Measurements from ENCODE around the gene TMEM132C. TPM values are rescaled to one million over a fixed set of nuclear protein-coding genes. Genes with fewer than 3 reads are reported as not detected.

The TMEM132C gene
- total RNA-seq, 1 experiment from 2014 or later: not detected

GRCh38 chr12:128726886-128727285 lies 459.9 kb downstream of the TMEM132C start:
- Mint-ChIP-seq H3K9me3 (peaks cover 79% of the 10 kb centered on the region), H3K4me1 (no peaks in the 10 kb centered on the region), H3K27me3 (ENCODE audit: low read depth) (peaks cover 5% of the 10 kb centered on the region), H3K27ac (no peak overlapping the region), H3K4me3 (no peak overlapping the region), H3K36me3 (peaks cover 68% of the 10 kb centered on the region)
- CTCF ChIA-PET: no interaction called here
- DNase-seq (ENCODE audit: low spot score) (no peak), ATAC-seq (no peak)
- TF ChIP-seq ZNF263 (CRISPR knock-in tag; IDR thresholded peaks at IDR 0.05; ENCODE audit: low read depth): no peak
- no peak for TF ChIP-seq NR1H2 (CRISPR knock-in tag; IDR thresholded peaks at IDR 0.05)
- TF ChIP-seq ZNF232 (CRISPR knock-in tag; IDR thresholded peaks at IDR 0.05): no peak
- no peak for TF ChIP-seq GRHL2 (CRISPR knock-in tag; IDR thresholded peaks at IDR 0.05; ENCODE audit: insufficient replicate concordance, severe bottlenecking)
- TF ChIP-seq OVOL2 (CRISPR knock-in tag; IDR thresholded peaks at IDR 0.05; ENCODE audit: borderline replicate concordance): no peak
- TF ChIP-seq RORB (CRISPR knock-in tag; IDR thresholded peaks at IDR 0.05): no peak
- TF ChIP-seq ETV6 (CRISPR knock-in tag; IDR thresholded peaks at IDR 0.05): no peak
- TF ChIP-seq PRDM15 (CRISPR knock-in tag; IDR thresholded peaks at IDR 0.05): no peak
- no peak for TF ChIP-seq STAT6 (CRISPR knock-in tag; conservative IDR thresholded peaks at IDR 0.05; ENCODE audit: low read depth)
- no peak for TF ChIP-seq IRF2 (CRISPR knock-in tag; IDR thresholded peaks at IDR 0.05; ENCODE audit: borderline replicate concordance, low read depth)
- TF ChIP-seq CREB1 (CRISPR knock-in tag; IDR thresholded peaks at IDR 0.05): no peak
- POLR2A ChIA-PET: no interaction called here

- H3K4me1 Mint-ChIP-seq: no peaks in the 10 kb centered on the region
- H3K27ac Mint-ChIP-seq: no peak overlapping the region
- no peak overlapping the region for H3K4me3 Mint-ChIP-seq
- ATAC-seq (no peak), DNase-seq (ENCODE audit: low spot score) (no peak)
- H3K36me3 Mint-ChIP-seq: peaks cover 70% of the 10 kb centered on the region
- peaks cover 5% of the 10 kb centered on the region for H3K27me3 Mint-ChIP-seq (ENCODE audit: low read depth)
- no peak for TF ChIP-seq NFE2L1 (CRISPR knock-in tag; IDR thresholded peaks at IDR 0.05)
- no peak for TF ChIP-seq ZNF121 (CRISPR knock-in tag; IDR thresholded peaks at IDR 0.05)
- no peak for TF ChIP-seq ZNF317 (CRISPR knock-in tag; IDR thresholded peaks at IDR 0.05; ENCODE audit: borderline replicate concordance, low read depth)
- no peak for TF ChIP-seq ZNF416 (CRISPR knock-in tag; IDR thresholded peaks at IDR 0.05)
- TF ChIP-seq ZNF138 (CRISPR knock-in tag; conservative IDR thresholded peaks at IDR 0.05): no peak
- no peak for TF ChIP-seq PREB (CRISPR knock-in tag; IDR thresholded peaks at IDR 0.05; ENCODE audit: borderline replicate concordance)
- TF ChIP-seq MLX (CRISPR knock-in tag; IDR thresholded peaks at IDR 0.05): no peak
- TF ChIP-seq MXD4 (CRISPR knock-in tag; IDR thresholded peaks at IDR 0.05; ENCODE audit: borderline replicate concordance): no peak
- TF ChIP-seq ETV6 (CRISPR knock-in tag; IDR thresholded peaks at IDR 0.05): no peak
- no peak for TF ChIP-seq PRDM15 (CRISPR knock-in tag; IDR thresholded peaks at IDR 0.05)
- no peak for TF ChIP-seq TP53 (CRISPR knock-in tag; IDR thresholded peaks at IDR 0.05)
- no peak for TF ChIP-seq FOXP1 (CRISPR knock-in tag; IDR thresholded peaks at IDR 0.05; ENCODE audit: borderline replicate concordance)
- no peak for TF ChIP-seq ERG (CRISPR knock-in tag; IDR thresholded peaks at IDR 0.05)
- ChIA-PET POLR2A (no interaction called here), CTCF (no interaction called here)
- peaks cover 78% of the 10 kb centered on the region for H3K9me3 Mint-ChIP-seq
Observed at GRCh38 chr12:128727461-128727860, 460.5 kb downstream of the TMEM132C start.

Data from WTC11 (cell line).